ENCODE results near the gene MARK1. TPM values are rescaled to one million over a fixed set of nuclear protein-coding genes. Genes with fewer than 3 reads are reported as not detected.

The MARK1 gene
- total and polyA plus RNA-seq, 10 of the 15 experiments (the other 5 are each of a cell fraction or from before 2014, with no cell fraction given): 0.02 to 0.67 (median 0.12) TPM; not detected in 6

GRCh38 chr1:220498188-220498587, 29.7 kb upstream of the MARK1 start:
- Histone ChIP-seq H3K4me2 (ENCODE audit: control insufficient read depth, insufficient read depth) (no peak overlapping the region), H4K20me1 (ENCODE audit: control insufficient read depth, insufficient read depth) (no peaks in the 10 kb centered on the region), H2AFZ (ENCODE audit: control insufficient read depth, low read depth, low read length) (no peak overlapping the region), H3K27ac (ENCODE audit: control insufficient read depth, insufficient read depth) (no peak overlapping the region), H3K27me3 (replicated peaks in 1 of 2; ENCODE audit: control insufficient read depth in 2 of 2, insufficient read depth in 2 of 2, low read length in 1 of 2) (no peaks in the 10 kb centered on the region), H3K4me3 (no peak overlapping the region), H3K9me3 (replicated peaks; ENCODE audit: control insufficient read depth, insufficient read depth, low read length) (no peaks in the 10 kb centered on the region), H3K36me3 (ENCODE audit: control insufficient read depth in 2 of 2, insufficient read depth in 2 of 2, low read length in 1 of 2) (no peaks in the 10 kb centered on the region), H3K4me1 (ENCODE audit: control insufficient read depth, insufficient read depth, low read length) (no peaks in the 10 kb centered on the region), H3K9ac (ENCODE audit: control insufficient read depth, insufficient read depth, low read length) (no peak overlapping the region), H3K79me2 (ENCODE audit: control insufficient read depth, insufficient read depth, low read length) (no peaks in the 10 kb centered on the region)
- FAIRE-seq (no peak), DNase-seq (ENCODE audit: low read depth, low spot score) (no peak), ATAC-seq (no peak)
- 63% methylated on average over 2 of the region's 2 CpGs for WGBS (ENCODE audit: insufficient coverage, insufficient replicate concordance, low lambda C conversion rate, missing lambda C conversion rate)
- intact Hi-C loops (cut with micrococcal nuclease; ENCODE audit: unreplicated experiment) (no loop called here), in situ Hi-C loops (cut with MboI) (no loop called here)
- no TSS peak for BruUV-seq (replicated peaks)
- ChIA-PET POLR2A (no interaction called here), RAD21 (ENCODE audit: unreplicated experiment) (no interaction called here), SMC1A (ENCODE audit: uncharacterized antibody, unreplicated experiment) (interaction anchor here (0.6 kb wide), 1 partner anchor 648 kb away, joined by 3 read pairs; no protein-coding TSS in a partner anchor), CTCF (no interaction called here)
- TF ChIP-seq BHLHE40 (IDR thresholded peaks at IDR 0.05; ENCODE audit: borderline replicate concordance in 1 of 2, low read depth in 2 of 2, low read length in 1 of 2): no peak
- no peak for TF ChIP-seq MEF2B (IDR thresholded peaks at IDR 0.05; ENCODE audit: partially characterized antibody, poor library complexity, severe bottlenecking)
- TF ChIP-seq SMARCA5 (IDR thresholded peaks at IDR 0.05): no peak
- no peak for TF ChIP-seq ATF3 (IDR thresholded peaks at IDR 0.05; ENCODE audit: borderline replicate concordance, extremely low read depth, low read depth, low read length)
- no peak for TF ChIP-seq HCFC1 (IDR thresholded peaks at IDR 0.05; ENCODE audit: low read length)
- no peak for TF ChIP-seq NFYB (IDR thresholded peaks at IDR 0.05; ENCODE audit: insufficient read depth, low read depth, low read length)
- TF ChIP-seq NRF1 (conservative IDR thresholded peaks at IDR 0.05; ENCODE audit: low read depth, low read length): no peak
- no peak for TF ChIP-seq MTA3 (IDR thresholded peaks at IDR 0.05; ENCODE audit: borderline replicate concordance, low read length)
- TF ChIP-seq BRCA1 (IDR thresholded peaks at IDR 0.05; ENCODE audit: low read depth, low read length): no peak
- TF ChIP-seq ASH2L (IDR thresholded peaks at IDR 0.05; ENCODE audit: borderline replicate concordance, low read depth): no peak

Data from GM12878 (cell line).